Coronary artery (tissue), 2 donors: Measurements from ENCODE around the gene XPO5.

Experiments used
- DNase-seq: peaks from one replicate; pipeline ENCODE4 v3.0.0-alpha.2; 2017; ENCODE audit warnings: low spot score
- H3K27ac ChIP-seq, 2 donors: fragments of 200-600 bp; sonication (generic); one replicate each; pipeline ENCODE4 v1.5.1; 2016 to 2019
- H3K4me3 ChIP-seq: fragments of 200-600 bp; sonication (generic); 2 replicates; pipeline ENCODE4 v1.5.1; 2016; ENCODE audit warnings: mild to moderate bottlenecking, moderate library complexity
- CTCF ChIP-seq: fragments of 200-600 bp; sonication (generic); IDR thresholded peaks from one replicate; pipeline ENCODE4 v1.5.1; 2019; ENCODE audit warnings: antibody characterized with exemption

The XPO5 gene

GRCh38 chr6:43584892-43585570 lies 9.2 kb upstream of the XPO5 start:
- no peak for TF ChIP-seq CTCF
- H3K27ac ChIP-seq = no peak overlapping the region
- no peak for DNase-seq
- H3K4me3 ChIP-seq = no peak overlapping the region

GRCh38 chr6:43582911-43583310 lies 7.1 kb upstream of the XPO5 start:
- DNase-seq = no peak
- Histone ChIP-seq H3K4me3 (no peak overlapping the region), H3K27ac (no peak overlapping the region)
- no peak for TF ChIP-seq CTCF

GRCh38 chr6:43579171-43579570 lies 3.3 kb upstream of the XPO5 start:
- Histone ChIP-seq H3K27ac (no peak overlapping the region), H3K4me3 (no peak overlapping the region)
- DNase-seq = no peak
- TF ChIP-seq CTCF = no peak

GRCh38 chr6:43578748-43579147 lies 2.9 kb upstream of the XPO5 start:
- TF ChIP-seq CTCF = no peak
- no peak overlapping the region for H3K4me3 ChIP-seq
- no peak for DNase-seq
- H3K27ac ChIP-seq = no peak overlapping the region

GRCh38 chr6:43575105-43575771 lies 600 bp downstream of the XPO5 start:
- TF ChIP-seq CTCF = no peak
- Histone ChIP-seq H3K27ac (peak overlapping the region in 1 of 2 donors; percentile 81), H3K4me3 (peak overlapping the region; percentile 96)
- DNase-seq = no peak

GRCh38 chr6:43572015-43572414 lies 3.8 kb downstream of the XPO5 start:
- DNase-seq = no peak
- no peak overlapping the region for H3K4me3 ChIP-seq
- TF ChIP-seq CTCF = no peak
- H3K27ac ChIP-seq = no peak overlapping the region

GRCh38 chr6:43570876-43571441 lies 4.9 kb downstream of the XPO5 start:
- no peak overlapping the region for H3K27ac ChIP-seq

More at GRCh38 chr6:43570876-43571441, 4.9 kb downstream of the XPO5 start:
- no peak for DNase-seq
- H3K4me3 ChIP-seq = no peak overlapping the region
- TF ChIP-seq CTCF = no peak
